Tibial nerve (tissue), 4 donors: ENCODE measurements around the gene GFRAL. TPM values are rescaled to one million over a fixed set of nuclear protein-coding genes. Genes with fewer than 3 reads are reported as not detected.

ENCODE experiments used
- DNase-seq, 2 donors: peaks; one replicate each; pipeline ENCODE4 v3.0.0-alpha.2; 2019; ENCODE audit warnings: low spot score in 2 of 2
- H3K27ac ChIP-seq, 4 donors: fragments of 200-600 bp; sonication (generic) in 3 of 4; one replicate each; pipeline ENCODE4 v1.5.1; 2017 to 2019; ENCODE audit warnings: mild to moderate bottlenecking in 1 of 4
- H3K27me3 ChIP-seq, 2 donors: fragments of 200-600 bp; sonication (generic) in 1 of 2; one replicate each; pipeline versions ENCODE4 v1.5.1 to v1.6.0; 2017 to 2019
- H3K36me3 ChIP-seq, 3 donors: fragments of 200-600 bp; sonication (generic); one replicate each; pipeline ENCODE4 v1.5.1; 2018 to 2019
- H3K4me1 ChIP-seq, 4 donors: fragments of 200-600 bp; sonication (generic) in 3 of 4; one replicate each; pipeline ENCODE4 v1.5.1; 2017 to 2019
- H3K4me3 ChIP-seq, 4 donors: fragments of 200-600 bp; sonication (generic) in 3 of 4; one replicate each; pipeline ENCODE4 v1.5.1; 2017 to 2019; ENCODE audit warnings: mild to moderate bottlenecking in 1 of 4, moderate library complexity in 1 of 4
- H3K9me3 ChIP-seq, 4 donors: fragments of 200-600 bp; sonication (generic) in 3 of 4; one replicate each; pipeline ENCODE4 v1.5.1; 2017 to 2019
- EP300 ChIP-seq, 2 donors: sonication (generic); formaldehyde crosslinking; IDR thresholded peaks; one replicate each; pipeline ENCODE4 v1.6.1; 2017; ENCODE audit warnings: antibody characterized with exemption in 2 of 2, mild to moderate bottlenecking in 1 of 2
- POLR2A ChIP-seq, 2 donors: fragments of 450-650 bp; IDR thresholded peaks; one replicate each; pipeline ENCODE4 v1.6.1; 2017; ENCODE audit warnings: antibody characterized with exemption in 2 of 2, mild to moderate bottlenecking in 2 of 2, moderate library complexity in 2 of 2
- WGBS, 2 donors: methylation state at CpG; one replicate each; pipeline ENCODE4 v1.1.5; 2018; 5-methylcytosine and 5-hydroxymethylcytosine counted together
- total RNA-seq, 4 donors: library from RNA; depleted of rRNA; stranded (reverse); fragments of >200 nt; gene quantifications; one replicate each; pipeline ENCODE4 v1.1.0, GENCODE V29; 2016
- TF ChIP-seq, protein P1 (sequence below), 5 experiments: fragments of 200-600 bp in 3 of 5; fragments of 450-650 bp in 2 of 5; sonication (generic) in 3 of 5; IDR thresholded peaks; one replicate each; pipeline ENCODE4 v1.5.1; 2016 to 2019; ENCODE audit warnings: antibody characterized with exemption in 5 of 5, mild to moderate bottlenecking in 3 of 5, moderate library complexity in 2 of 5

Gene GFRAL
- total RNA-seq, 4 donors from 2014 or later, result not detected

DNA sequence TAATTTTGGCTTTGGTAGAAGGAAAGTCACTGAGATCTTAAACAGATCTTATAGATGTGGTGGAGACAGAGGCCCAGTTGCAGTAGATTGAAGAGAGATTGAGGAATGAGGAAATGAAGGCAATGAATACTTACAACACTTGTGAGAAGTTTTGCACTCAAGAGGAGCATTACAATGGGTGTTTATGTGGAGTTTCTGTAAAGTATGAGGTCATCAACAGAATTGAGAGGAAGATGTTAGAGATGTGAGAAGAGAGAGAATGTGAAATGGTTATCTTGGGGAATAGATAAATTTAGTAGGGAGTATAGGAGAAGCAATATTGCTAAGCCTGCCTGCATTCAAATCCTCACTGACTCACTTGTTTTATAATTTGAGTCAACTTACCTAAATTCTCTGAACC is 83.4 kb downstream of the GFRAL start:
- H3K27ac ChIP-seq, result no peak overlapping the region
- DNase-seq, result no peak
- TF ChIP-seq POLR2A (IDR thresholded peaks at IDR 0.05) (no peak), EP300 (IDR thresholded peaks at IDR 0.05) (no peak)
- TF ChIP-seq, protein P1, sequence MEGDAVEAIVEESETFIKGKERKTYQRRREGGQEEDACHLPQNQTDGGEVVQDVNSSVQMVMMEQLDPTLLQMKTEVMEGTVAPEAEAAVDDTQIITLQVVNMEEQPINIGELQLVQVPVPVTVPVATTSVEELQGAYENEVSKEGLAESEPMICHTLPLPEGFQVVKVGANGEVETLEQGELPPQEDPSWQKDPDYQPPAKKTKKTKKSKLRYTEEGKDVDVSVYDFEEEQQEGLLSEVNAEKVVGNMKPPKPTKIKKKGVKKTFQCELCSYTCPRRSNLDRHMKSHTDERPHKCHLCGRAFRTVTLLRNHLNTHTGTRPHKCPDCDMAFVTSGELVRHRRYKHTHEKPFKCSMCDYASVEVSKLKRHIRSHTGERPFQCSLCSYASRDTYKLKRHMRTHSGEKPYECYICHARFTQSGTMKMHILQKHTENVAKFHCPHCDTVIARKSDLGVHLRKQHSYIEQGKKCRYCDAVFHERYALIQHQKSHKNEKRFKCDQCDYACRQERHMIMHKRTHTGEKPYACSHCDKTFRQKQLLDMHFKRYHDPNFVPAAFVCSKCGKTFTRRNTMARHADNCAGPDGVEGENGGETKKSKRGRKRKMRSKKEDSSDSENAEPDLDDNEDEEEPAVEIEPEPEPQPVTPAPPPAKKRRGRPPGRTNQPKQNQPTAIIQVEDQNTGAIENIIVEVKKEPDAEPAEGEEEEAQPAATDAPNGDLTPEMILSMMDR (IDR thresholded peaks at IDR 0.05), result no peak
- H3K27me3 ChIP-seq, result no peaks in the 10 kb centered on the region
- H3K9me3 ChIP-seq, result no peaks in the 10 kb centered on the region
- H3K4me1 ChIP-seq, result no peaks in the 10 kb centered on the region
- H3K4me3 ChIP-seq, result no peak overlapping the region
- no peaks in the 10 kb centered on the region for H3K36me3 ChIP-seq

DNA sequence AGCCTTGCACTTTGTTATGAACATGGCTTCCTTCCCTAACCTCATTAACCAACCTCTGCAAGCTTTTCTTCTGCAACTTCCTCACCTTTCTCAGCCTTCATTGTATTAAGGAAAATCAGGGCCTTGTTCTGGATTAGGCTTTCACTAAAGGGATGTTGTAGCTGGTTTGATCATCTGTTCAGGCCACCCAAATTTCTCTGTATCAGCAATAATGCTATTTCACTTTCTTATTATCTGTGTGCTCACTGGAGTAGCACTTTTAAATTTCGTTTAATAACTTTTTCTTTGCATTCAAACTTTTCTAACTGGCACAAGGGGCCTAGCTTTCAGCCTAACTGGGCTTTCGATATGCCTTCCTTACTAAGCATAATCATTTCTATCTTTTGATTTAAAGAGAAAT is 96.7 kb downstream of the GFRAL start:
- H3K4me1 ChIP-seq, result no peaks in the 10 kb centered on the region
- no peaks in the 10 kb centered on the region for H3K36me3 ChIP-seq
- TF ChIP-seq, protein P1 (IDR thresholded peaks at IDR 0.05), result no peak
- no peak for TF ChIP-seq EP300 (IDR thresholded peaks at IDR 0.05)
- H3K27me3 ChIP-seq, result no peaks in the 10 kb centered on the region
- H3K4me3 ChIP-seq, result no peak overlapping the region
- H3K27ac ChIP-seq, result no peak overlapping the region
- no peaks in the 10 kb centered on the region for H3K9me3 ChIP-seq
- DNase-seq, result no peak
- WGBS, 2 donors, result 65 to 81% methylated on average over 2 of the region's 2 CpGs

DNA sequence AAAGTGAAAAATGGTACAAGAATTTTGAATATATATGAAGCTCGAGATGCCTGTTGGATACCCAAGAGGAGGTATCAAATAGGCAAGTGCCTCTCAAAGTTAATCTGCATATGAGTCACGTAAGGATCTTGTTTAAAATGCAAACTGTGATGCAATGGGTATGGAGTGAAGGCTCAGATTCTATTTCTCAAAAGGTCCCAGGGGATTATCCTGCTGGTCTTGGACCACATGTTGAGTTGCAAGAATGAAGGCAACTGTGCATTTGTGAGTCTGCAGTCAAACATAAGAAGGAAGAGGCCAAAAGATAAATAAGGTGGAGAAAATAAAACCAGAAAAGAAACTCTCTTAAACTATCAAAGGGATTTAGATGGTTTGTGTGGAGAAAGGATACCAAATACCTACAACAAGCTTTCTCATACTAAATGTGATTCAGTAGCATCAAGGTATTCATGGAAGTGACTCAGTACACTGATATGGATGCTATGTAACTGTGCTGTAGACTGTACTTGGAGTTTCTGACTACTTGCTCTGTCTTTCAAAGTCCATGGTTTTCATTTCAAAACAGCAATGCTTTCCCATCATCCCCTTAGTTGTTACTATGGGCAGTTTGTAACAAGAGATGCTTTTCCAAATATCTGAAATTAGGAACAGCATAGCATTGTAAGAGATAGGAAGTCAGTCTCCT is 106.3 kb downstream of the GFRAL start:
- no peak for DNase-seq
- no peaks in the 10 kb centered on the region for H3K4me1 ChIP-seq
- H3K4me3 ChIP-seq, result no peak overlapping the region
- TF ChIP-seq EP300 (IDR thresholded peaks at IDR 0.05) (no peak), POLR2A (IDR thresholded peaks at IDR 0.05) (no peak)
- TF ChIP-seq, protein P1 (IDR thresholded peaks at IDR 0.05), result no peak
- H3K9me3 ChIP-seq, result no peaks in the 10 kb centered on the region
- no peaks in the 10 kb centered on the region for H3K36me3 ChIP-seq
- no peak overlapping the region for H3K27ac ChIP-seq
- H3K27me3 ChIP-seq, result no peaks in the 10 kb centered on the region
- WGBS, 2 donors, result 59 to 63% methylated on average over 2 of the region's 2 CpGs

DNA sequence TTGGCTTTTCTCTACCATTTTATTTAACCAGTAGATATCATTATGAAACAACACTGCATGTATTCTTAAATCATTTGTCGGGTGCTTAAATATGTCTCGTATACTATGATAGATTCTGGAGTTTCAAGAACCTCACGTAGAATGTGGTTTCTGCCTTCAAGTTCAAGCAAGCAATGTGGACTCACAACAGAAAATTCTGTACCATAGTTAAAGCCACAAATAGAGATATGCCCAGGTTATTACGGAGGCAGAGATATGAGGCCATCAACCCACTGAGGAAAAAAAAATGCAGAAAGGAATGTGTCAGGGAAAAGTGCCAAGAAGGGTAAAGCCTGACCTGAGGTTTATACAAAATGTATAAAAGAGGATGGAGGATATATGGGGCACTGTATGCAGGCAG is 109.9 kb downstream of the GFRAL start:
- Histone ChIP-seq H3K27me3 (no peaks in the 10 kb centered on the region), H3K36me3 (no peaks in the 10 kb centered on the region), H3K9me3 (no peaks in the 10 kb centered on the region), H3K27ac (no peak overlapping the region), H3K4me1 (no peaks in the 10 kb centered on the region), H3K4me3 (no peak overlapping the region)
- no peak for DNase-seq
- TF ChIP-seq POLR2A (IDR thresholded peaks at IDR 0.05) (no peak), EP300 (IDR thresholded peaks at IDR 0.05) (no peak)
- TF ChIP-seq, protein P1 (IDR thresholded peaks at IDR 0.05), result no peak
- 88 to 89% methylated on average over 4 of the region's 4 CpGs for WGBS, 2 donors

DNA sequence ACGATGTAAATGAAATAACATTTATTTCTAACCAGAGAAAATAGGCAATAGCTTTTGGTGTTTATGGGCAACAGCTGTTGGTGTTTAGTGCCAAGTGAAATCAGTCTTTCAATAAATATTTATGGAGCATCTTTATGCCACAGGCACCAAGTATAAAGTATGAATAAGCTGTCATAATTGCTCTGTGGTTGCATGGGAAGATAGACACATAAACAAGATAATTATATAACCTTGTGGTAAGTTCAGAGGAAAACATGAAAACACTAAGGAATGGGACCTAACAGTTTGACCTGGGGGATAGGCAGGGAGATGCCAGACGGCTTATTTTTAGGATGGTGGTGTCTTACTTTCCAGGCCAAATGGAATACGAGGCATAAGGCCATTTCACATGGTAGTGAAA is 110.9 kb downstream of the GFRAL start:
- Histone ChIP-seq H3K27ac (no peak overlapping the region), H3K4me1 (no peaks in the 10 kb centered on the region), H3K4me3 (no peak overlapping the region), H3K9me3 (no peaks in the 10 kb centered on the region), H3K36me3 (no peaks in the 10 kb centered on the region), H3K27me3 (no peaks in the 10 kb centered on the region)
- no peak for DNase-seq
- no peak for TF ChIP-seq POLR2A (IDR thresholded peaks at IDR 0.05)
- TF ChIP-seq, protein P1 (IDR thresholded peaks at IDR 0.05), result no peak
- no peak for TF ChIP-seq EP300 (IDR thresholded peaks at IDR 0.05)
- WGBS, 2 donors, result 83 to 86% methylated on average over 3 of the region's 3 CpGs
